Astrocyte of the spinal cord (primary cell): Measurements from ENCODE around the gene SCYL2.

Experiments
- DNase-seq: peaks from one replicate; pipeline ENCODE4 v3.0.0; 2011; ENCODE audit warnings: low read depth, low spot score
- H3K4me3 ChIP-seq: 2 replicates; pipeline ENCODE4 v1.5.1; 2011; ENCODE audit warnings: low read depth, mild to moderate bottlenecking, low read length, moderate library complexity
- in situ Hi-C: cut with HindIII; loops from 2 replicates; pipeline ENCODE4 v1.10.0; 2017; ENCODE audit warnings: low sequenced_read_pairs
- TF ChIP-seq, protein P1 (sequence below): IDR thresholded peaks from 2 replicates; pipeline ENCODE4 v1.5.1; 2012; ENCODE audit warnings: low read depth, mild to moderate bottlenecking, low read length, inconsistent platforms

SCYL2 gene

DNA sequence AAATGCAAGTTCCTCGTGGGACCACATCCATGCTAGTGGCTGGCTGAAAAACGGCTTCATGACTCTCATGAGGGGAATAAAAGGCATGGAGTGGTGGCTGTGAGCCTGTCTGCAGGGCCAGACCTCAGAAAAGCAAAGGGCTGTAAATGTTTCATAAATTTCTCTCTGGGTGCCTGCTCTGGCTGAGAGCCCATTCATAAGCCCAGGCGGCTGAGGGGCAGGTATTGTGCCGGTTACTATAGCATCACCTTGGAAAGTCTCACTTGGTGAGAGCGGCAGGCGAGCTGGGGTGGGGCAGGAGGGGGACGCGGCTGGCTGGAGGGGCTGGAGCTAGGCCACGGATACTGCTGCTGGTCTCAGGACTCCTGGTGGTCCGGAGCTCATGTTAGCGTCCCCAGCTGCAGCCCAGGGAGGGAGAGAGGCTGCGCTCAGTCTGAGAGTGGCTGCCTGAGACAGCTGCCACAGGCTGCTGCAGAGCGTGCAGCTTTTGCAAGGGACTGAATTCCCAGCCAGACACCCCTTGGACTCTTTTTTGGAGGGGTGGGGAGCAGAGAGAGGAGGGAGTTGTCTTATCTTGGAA is 89.8 kb downstream of the SCYL2 start, which contains the start of gene SLC17A8:
SLC17A8 (plus strand) TSS at position 431 of the 580 bp plus-strand sequence. CDS start 318 bp downstream, outside the sequence.
- in situ Hi-C loops, result no loop called here
- TF ChIP-seq, protein P1, sequence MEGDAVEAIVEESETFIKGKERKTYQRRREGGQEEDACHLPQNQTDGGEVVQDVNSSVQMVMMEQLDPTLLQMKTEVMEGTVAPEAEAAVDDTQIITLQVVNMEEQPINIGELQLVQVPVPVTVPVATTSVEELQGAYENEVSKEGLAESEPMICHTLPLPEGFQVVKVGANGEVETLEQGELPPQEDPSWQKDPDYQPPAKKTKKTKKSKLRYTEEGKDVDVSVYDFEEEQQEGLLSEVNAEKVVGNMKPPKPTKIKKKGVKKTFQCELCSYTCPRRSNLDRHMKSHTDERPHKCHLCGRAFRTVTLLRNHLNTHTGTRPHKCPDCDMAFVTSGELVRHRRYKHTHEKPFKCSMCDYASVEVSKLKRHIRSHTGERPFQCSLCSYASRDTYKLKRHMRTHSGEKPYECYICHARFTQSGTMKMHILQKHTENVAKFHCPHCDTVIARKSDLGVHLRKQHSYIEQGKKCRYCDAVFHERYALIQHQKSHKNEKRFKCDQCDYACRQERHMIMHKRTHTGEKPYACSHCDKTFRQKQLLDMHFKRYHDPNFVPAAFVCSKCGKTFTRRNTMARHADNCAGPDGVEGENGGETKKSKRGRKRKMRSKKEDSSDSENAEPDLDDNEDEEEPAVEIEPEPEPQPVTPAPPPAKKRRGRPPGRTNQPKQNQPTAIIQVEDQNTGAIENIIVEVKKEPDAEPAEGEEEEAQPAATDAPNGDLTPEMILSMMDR, result no peak
- no peak within 1 kb of the TSS for H3K4me3 ChIP-seq
- DNase-seq, result no peak

- H3K4me3 ChIP-seq, result no peak overlapping the region
- DNase-seq, result no peak
- in situ Hi-C loops, result no loop called here
- TF ChIP-seq, protein P1, result no peak
These were observed 92.3 kb downstream of the SCYL2 start for GRCh38 chr12:100359248-100359647.

DNA sequence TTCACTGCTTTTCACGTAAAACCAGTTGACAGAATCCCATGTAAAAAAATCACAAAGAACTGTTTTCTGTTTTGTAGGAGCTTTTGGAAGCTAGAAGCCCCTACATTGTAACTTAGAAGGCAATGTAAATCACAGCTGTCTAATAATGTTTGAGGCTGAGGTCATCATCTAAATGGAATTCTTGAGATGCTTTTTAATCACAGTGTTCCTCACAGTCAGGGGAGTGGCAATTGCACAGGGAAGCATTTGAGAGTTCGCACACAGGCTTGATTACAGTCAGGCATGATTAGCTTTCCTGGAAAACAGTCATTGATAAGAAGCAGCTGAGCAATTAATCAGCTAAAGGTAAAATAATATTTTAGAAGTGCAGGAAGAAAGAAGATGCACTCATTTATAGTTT is 92.8 kb downstream of the SCYL2 start:
- in situ Hi-C loops, result no loop called here
- DNase-seq, result no peak

GRCh38 chr12:100360450-100360849 is 93.5 kb downstream of the SCYL2 start:
- no peak for DNase-seq
- in situ Hi-C loops, result no loop called here
- TF ChIP-seq, protein P1, result no peak
- no peak overlapping the region for H3K4me3 ChIP-seq

More for the DNA sequence above, 92.8 kb downstream of the SCYL2 start:
- TF ChIP-seq, protein P1, result no peak
- no peak overlapping the region for H3K4me3 ChIP-seq

DNA sequence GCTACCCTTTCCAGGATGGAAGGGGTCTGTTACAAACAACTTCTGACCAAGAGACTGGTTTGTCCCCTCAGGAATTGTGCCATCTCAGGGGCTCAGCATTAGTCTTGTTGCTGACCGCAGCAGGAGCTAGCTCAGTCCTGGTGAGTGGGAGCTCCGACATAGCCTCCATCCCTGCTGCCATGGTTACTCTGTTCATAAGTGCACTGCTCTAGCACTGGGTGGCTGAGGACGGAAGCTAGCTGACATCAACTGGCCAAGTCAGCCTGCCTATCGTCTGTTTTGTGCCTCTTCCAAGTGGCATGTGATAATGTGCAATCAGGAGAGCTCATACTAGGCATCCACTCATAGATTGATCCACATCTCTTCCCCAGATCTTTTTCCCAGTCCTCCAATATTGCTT is 97.3 kb downstream of the SCYL2 start:
- in situ Hi-C loops, result no loop called here
- no peak for DNase-seq
- no peak overlapping the region for H3K4me3 ChIP-seq
- TF ChIP-seq, protein P1, result no peak

DNA sequence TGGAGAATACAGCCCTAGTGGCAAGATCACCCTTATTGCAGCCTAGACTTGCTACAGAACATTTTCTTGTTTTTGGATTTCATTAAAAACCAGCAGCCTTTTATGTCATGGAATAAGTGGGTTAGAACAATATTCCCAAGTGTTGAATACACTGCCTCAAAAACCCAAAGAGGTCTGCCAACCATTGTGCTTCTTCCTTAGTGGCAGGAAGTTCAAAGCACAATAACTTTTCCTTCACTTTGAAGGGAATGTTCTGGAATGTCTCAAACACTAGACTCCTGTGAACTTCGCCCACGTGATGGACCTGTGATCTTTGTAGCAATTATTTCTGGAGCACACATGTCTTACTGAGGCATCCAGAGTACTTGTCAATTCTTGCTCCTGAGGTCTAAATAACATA is 98.4 kb downstream of the SCYL2 start:
- in situ Hi-C loops, result no loop called here
- no peak overlapping the region for H3K4me3 ChIP-seq
- TF ChIP-seq, protein P1, result no peak
- no peak for DNase-seq
